Neural cell (in vitro differentiated cells): ENCODE results near the gene MRPS34. TPM values are rescaled to one million over a fixed set of nuclear protein-coding genes. Genes with fewer than 3 reads are reported as not detected.

ENCODE experiments used
- H2AFZ ChIP-seq: fragments of 200-600, 300-800 bp; sonication (generic), shearing (Covaris generic); 2 replicates; pipeline ENCODE4 v1.6.0; 2014; ENCODE audit warnings: low read depth, mild to moderate bottlenecking, antibody characterized with exemption, low read length, moderate library complexity
- H3F3A ChIP-seq: fragments of 200-600 bp; shearing (Covaris generic); 2 replicates; pipeline ENCODE4 v1.6.1; 2016; ENCODE audit warnings: mild to moderate bottlenecking, moderate library complexity, mixed read lengths, antibody characterized with exemption, low read length; ENCODE audit not compliant: insufficient read depth, poor library complexity, severe bottlenecking
- H3K27ac ChIP-seq: fragments of 200-600, 300-800 bp; sonication (generic), shearing (Covaris generic); 2 replicates; pipeline ENCODE4 v1.5.1; 2014; ENCODE audit warnings: mild to moderate bottlenecking, low read length, moderate library complexity
- H3K27me3 ChIP-seq: fragments of 300-800, 200-600 bp; sonication (generic), shearing (Covaris generic); 2 replicates; pipeline ENCODE4 v1.6.0; 2014; ENCODE audit warnings: mild to moderate bottlenecking, low read depth, low read length, moderate library complexity; ENCODE audit not compliant: insufficient read depth
- H3K36me3 ChIP-seq: fragments of 300-800, 200-600 bp; sonication (generic), shearing (Covaris generic); 2 replicates; pipeline ENCODE4 v1.5.1; 2014; ENCODE audit warnings: mild to moderate bottlenecking, antibody characterized with exemption, low read length, moderate library complexity; ENCODE audit not compliant: insufficient read depth
- H3K4me2 ChIP-seq: fragments of 300-800, 200-600 bp; sonication (generic), shearing (Covaris generic); 2 replicates; pipeline ENCODE4 v1.6.0; 2014; ENCODE audit warnings: mild to moderate bottlenecking, low read length
- H3K4me3 ChIP-seq: fragments of 300-800, 200-600 bp; sonication (generic), shearing (Covaris generic); 2 replicates; pipeline ENCODE4 v1.5.1; 2014; ENCODE audit warnings: mild to moderate bottlenecking, low read length, moderate library complexity
- H3K79me2 ChIP-seq: fragments of 200-600 bp; shearing (Covaris generic); replicated peaks from 2 replicates; pipeline ENCODE4 v1.6.0; 2014; ENCODE audit warnings: mild to moderate bottlenecking, low read length, moderate library complexity; ENCODE audit not compliant: insufficient read depth
- H3K9ac ChIP-seq: fragments of 300-800, 200-600 bp; sonication (generic), shearing (Covaris generic); 2 replicates; pipeline ENCODE4 v1.6.1; 2016; ENCODE audit warnings: mild to moderate bottlenecking, low read length, mixed read lengths
- H3K9me2 ChIP-seq: fragments of 200-600 bp; shearing (Covaris generic); 2 replicates; pipeline ENCODE4 v1.6.1; 2016; ENCODE audit warnings: mild to moderate bottlenecking, low read length, mixed read lengths; ENCODE audit not compliant: insufficient read depth
- H3K9me3 ChIP-seq: fragments of 200-600, 300-800 bp; sonication (generic), shearing (Covaris generic); 2 replicates; pipeline ENCODE4 v1.6.1; 2016; ENCODE audit warnings: mild to moderate bottlenecking, mixed run types, low read length, moderate library complexity, mixed read lengths
- H4K20me1 ChIP-seq: fragments of 200-600 bp; shearing (Covaris generic); 2 replicates; pipeline ENCODE4 v1.6.1; 2016; ENCODE audit warnings: mild to moderate bottlenecking, mixed run types; ENCODE audit not compliant: insufficient read depth
- EP300 ChIP-seq: fragments of 450-650 bp; conservative IDR thresholded peaks from 2 replicates; pipeline ENCODE4 v1.6.1; 2014; ENCODE audit warnings: antibody characterized with exemption, mild to moderate bottlenecking, moderate library complexity; ENCODE audit not compliant: poor library complexity, severe bottlenecking
- EZH2 ChIP-seq: fragments of 200-600, 300-800 bp; shearing (Covaris generic), sonication (generic); IDR thresholded peaks from 2 replicates; pipeline ENCODE4 v1.6.1; 2014; ENCODE audit warnings: antibody characterized with exemption, low read length, borderline replicate concordance, mild to moderate bottlenecking; ENCODE audit not compliant: insufficient read depth, poor library complexity, severe bottlenecking
- MXI1 ChIP-seq: fragments of 450-650 bp; conservative IDR thresholded peaks from 2 replicates; pipeline ENCODE4 v1.6.1; 2014; ENCODE audit warnings: antibody characterized with exemption, mild to moderate bottlenecking; ENCODE audit not compliant: poor library complexity, severe bottlenecking
- POLR2AphosphoS5 ChIP-seq: IDR thresholded peaks from 2 replicates; pipeline ENCODE4 v1.6.1; 2012
- RAD21 ChIP-seq: fragments of 450-650 bp; conservative IDR thresholded peaks from 2 replicates; pipeline ENCODE4 v1.6.1; 2014; ENCODE audit warnings: antibody characterized with exemption, mild to moderate bottlenecking, moderate library complexity
- SMC3 ChIP-seq: fragments of 450-650 bp; conservative IDR thresholded peaks from 2 replicates; pipeline ENCODE4 v1.6.1; 2014; ENCODE audit warnings: antibody characterized with exemption, mild to moderate bottlenecking, moderate library complexity; ENCODE audit not compliant: poor library complexity
- TAF1 ChIP-seq: IDR thresholded peaks from 2 replicates; pipeline ENCODE4 v1.6.1; 2012; ENCODE audit warnings: low read depth
- polyA plus RNA-seq: library from polyadenylated mRNA; depleted of rRNA; stranded (reverse); fragments of >200 nt; gene quantifications from 2 replicates; pipeline ENCODE4 v1.2.3, GENCODE V29; 2014
- TF ChIP-seq, protein P1 (sequence below): IDR thresholded peaks from 2 replicates; pipeline ENCODE4 v1.6.1; 2012; ENCODE audit warnings: borderline replicate concordance
- TF ChIP-seq, protein P2 (sequence below): fragments of 450-650 bp; IDR thresholded peaks from 2 replicates; pipeline ENCODE4 v1.5.1; 2014; ENCODE audit warnings: antibody characterized with exemption, mild to moderate bottlenecking, moderate library complexity; ENCODE audit not compliant: poor library complexity, severe bottlenecking

Gene MRPS34
- polyA plus RNA-seq, 1 donor from 2014 or later: 113 TPM

GRCh38 chr16:1745900-1746692, 26.8 kb downstream of the MRPS34 start:
- Histone ChIP-seq H3K27me3 (no peaks in the 10 kb centered on the region), H3K9ac (no peak overlapping the region), H3K79me2 (no peaks in the 10 kb centered on the region), H4K20me1 (no peaks in the 10 kb centered on the region), H3K36me3 (peaks cover 7% of the 10 kb centered on the region), H3F3A (no peaks in the 10 kb centered on the region), H3K27ac (no peak overlapping the region), H2AFZ (no peak overlapping the region), H3K9me2 (no peaks in the 10 kb centered on the region), H3K4me2 (no peak overlapping the region), H3K4me3 (no peak overlapping the region), H3K9me3 (no peaks in the 10 kb centered on the region)
- TF ChIP-seq, protein P1, sequence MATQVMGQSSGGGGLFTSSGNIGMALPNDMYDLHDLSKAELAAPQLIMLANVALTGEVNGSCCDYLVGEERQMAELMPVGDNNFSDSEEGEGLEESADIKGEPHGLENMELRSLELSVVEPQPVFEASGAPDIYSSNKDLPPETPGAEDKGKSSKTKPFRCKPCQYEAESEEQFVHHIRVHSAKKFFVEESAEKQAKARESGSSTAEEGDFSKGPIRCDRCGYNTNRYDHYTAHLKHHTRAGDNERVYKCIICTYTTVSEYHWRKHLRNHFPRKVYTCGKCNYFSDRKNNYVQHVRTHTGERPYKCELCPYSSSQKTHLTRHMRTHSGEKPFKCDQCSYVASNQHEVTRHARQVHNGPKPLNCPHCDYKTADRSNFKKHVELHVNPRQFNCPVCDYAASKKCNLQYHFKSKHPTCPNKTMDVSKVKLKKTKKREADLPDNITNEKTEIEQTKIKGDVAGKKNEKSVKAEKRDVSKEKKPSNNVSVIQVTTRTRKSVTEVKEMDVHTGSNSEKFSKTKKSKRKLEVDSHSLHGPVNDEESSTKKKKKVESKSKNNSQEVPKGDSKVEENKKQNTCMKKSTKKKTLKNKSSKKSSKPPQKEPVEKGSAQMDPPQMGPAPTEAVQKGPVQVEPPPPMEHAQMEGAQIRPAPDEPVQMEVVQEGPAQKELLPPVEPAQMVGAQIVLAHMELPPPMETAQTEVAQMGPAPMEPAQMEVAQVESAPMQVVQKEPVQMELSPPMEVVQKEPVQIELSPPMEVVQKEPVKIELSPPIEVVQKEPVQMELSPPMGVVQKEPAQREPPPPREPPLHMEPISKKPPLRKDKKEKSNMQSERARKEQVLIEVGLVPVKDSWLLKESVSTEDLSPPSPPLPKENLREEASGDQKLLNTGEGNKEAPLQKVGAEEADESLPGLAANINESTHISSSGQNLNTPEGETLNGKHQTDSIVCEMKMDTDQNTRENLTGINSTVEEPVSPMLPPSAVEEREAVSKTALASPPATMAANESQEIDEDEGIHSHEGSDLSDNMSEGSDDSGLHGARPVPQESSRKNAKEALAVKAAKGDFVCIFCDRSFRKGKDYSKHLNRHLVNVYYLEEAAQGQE: no peak
- TF ChIP-seq SMC3 (no peak), EP300 (no peak), TAF1 (no peak), MXI1 (no peak), POLR2AphosphoS5 (no peak), RAD21 (no peak), EZH2 (no peak)
- TF ChIP-seq, protein P2, sequence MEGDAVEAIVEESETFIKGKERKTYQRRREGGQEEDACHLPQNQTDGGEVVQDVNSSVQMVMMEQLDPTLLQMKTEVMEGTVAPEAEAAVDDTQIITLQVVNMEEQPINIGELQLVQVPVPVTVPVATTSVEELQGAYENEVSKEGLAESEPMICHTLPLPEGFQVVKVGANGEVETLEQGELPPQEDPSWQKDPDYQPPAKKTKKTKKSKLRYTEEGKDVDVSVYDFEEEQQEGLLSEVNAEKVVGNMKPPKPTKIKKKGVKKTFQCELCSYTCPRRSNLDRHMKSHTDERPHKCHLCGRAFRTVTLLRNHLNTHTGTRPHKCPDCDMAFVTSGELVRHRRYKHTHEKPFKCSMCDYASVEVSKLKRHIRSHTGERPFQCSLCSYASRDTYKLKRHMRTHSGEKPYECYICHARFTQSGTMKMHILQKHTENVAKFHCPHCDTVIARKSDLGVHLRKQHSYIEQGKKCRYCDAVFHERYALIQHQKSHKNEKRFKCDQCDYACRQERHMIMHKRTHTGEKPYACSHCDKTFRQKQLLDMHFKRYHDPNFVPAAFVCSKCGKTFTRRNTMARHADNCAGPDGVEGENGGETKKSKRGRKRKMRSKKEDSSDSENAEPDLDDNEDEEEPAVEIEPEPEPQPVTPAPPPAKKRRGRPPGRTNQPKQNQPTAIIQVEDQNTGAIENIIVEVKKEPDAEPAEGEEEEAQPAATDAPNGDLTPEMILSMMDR: no peak

DNA sequence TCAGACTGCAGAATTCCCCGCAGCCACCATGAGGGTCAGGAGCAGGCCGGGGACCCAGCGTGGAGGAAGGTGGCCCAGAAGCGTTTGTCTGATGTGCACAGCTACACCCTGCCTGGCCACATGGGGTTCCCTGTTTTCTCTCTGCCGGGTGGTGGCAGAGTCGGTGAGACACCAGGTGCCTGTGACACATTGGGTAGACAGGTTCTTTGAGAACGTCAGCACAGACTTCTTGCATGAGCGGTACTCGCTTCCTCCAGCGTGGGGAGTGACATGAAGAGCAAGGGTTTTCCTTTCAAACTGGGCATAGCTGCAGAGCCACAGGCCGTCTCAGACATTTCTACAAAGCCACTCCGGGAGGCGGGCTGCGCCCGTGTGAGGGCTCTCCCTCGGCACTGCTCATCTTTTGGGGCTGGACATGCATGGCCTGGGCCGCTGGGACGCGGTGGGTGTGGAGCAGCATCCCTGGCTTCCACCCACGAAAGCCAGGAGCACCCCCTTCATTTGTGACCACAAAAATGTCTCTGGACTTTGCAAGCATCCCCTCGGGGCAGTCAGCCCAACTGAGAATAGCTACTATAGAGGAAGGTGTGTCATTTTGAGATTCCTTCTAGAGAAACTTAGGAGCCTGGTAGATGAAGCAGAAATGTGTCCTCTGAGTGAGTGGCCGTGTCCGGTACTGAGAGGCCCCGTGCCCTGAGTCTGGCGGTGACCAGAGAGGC, 27.6 kb downstream of the MRPS34 start:
- peaks cover 7% of the 10 kb centered on the region for H3K36me3 ChIP-seq
- H3K9ac ChIP-seq: no peak overlapping the region
- no peak overlapping the region for H3K27ac ChIP-seq
- H2AFZ ChIP-seq: no peak overlapping the region
- H4K20me1 ChIP-seq: no peaks in the 10 kb centered on the region
- TF ChIP-seq, protein P1: no peak
- TF ChIP-seq TAF1 (no peak), RAD21 (no peak), SMC3 (no peak), EZH2 (no peak), POLR2AphosphoS5 (no peak)
- H3K79me2 ChIP-seq: no peaks in the 10 kb centered on the region
- no peak overlapping the region for H3K4me3 ChIP-seq
- H3K9me3 ChIP-seq: no peaks in the 10 kb centered on the region
- no peaks in the 10 kb centered on the region for H3F3A ChIP-seq
- no peaks in the 10 kb centered on the region for H3K27me3 ChIP-seq
- no peak overlapping the region for H3K4me2 ChIP-seq
- H3K9me2 ChIP-seq: no peaks in the 10 kb centered on the region
